ENCODE data around the gene PPT2.

Gene PPT2, protein sequence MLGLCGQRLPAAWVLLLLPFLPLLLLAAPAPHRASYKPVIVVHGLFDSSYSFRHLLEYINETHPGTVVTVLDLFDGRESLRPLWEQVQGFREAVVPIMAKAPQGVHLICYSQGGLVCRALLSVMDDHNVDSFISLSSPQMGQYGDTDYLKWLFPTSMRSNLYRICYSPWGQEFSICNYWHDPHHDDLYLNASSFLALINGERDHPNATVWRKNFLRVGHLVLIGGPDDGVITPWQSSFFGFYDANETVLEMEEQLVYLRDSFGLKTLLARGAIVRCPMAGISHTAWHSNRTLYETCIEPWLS

DNA sequence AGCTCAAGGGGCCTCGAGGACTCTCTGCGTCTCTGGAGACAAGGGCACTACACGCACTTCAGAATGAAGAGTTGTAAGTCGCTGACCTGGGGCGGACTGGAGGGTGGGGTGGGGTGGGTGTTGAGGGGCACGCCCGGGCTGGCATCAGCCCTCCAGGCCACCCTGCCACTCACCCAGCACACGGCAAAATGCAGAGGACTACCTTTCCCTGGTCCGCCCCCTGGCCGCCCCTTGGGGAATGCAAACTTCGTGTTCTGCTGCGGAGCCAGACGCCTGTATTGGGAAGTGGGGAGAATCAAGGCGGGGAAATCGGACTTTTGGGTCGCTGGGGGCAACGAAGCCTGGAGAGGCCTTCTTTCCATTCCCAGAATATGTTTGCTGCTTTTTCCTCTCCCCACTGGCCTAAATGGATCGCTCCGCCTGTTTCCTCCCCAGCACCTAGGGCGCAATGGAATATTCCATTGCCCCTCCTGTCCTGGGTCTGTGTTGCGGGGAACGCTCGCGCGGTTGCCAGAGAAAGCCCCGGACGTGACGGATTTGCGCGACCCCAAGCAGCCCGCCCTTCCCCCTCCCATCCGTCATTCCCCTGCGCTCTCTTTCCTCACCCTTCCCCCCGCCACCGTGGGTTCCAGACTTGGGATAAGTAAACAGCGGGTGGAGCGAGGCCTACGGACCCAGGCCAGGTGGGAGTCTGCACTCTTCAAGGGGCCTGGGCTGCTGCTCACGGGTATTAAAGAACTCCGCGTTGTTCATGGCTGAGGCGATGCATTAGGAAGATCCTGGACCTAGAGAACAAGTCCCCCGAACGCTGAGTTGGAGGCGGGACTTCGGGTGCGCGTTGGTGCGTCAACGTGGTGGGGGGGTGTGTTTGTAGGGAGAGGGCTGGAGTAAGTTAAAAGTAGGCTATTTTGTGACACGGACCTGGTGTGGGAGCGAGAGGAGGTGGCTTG, at the start of gene PPT2:
Gene PPT2 (plus strand): TSS at position 578 of the 950 bp plus-strand sequence. CDS start 454 bp downstream, outside the sequence.
- peak; percentile 90 for DNase-seq (ENCODE audit: low read depth, low spot score)

DNA sequence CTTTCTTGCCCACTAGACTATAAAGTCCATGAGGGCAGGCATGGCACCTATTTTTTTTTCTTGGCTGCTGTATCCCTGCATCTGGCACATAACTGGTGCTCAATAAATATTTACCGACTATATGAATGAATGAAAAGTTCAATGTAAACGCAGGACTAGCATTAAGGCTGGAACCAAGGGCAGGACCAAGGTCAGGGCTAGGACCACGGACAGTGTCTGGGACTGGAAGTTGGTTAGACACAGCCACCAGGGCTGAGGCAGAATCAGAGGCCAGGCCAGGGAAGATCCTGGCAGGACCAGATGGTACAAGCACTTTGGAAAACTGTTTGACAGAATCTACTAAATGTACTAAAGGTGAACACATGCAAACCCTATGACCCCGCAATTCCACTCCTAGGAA, 48.5 kb upstream of the PPT2 start:
- DNase-seq (ENCODE audit: low read depth, low spot score): no peak

DNA sequence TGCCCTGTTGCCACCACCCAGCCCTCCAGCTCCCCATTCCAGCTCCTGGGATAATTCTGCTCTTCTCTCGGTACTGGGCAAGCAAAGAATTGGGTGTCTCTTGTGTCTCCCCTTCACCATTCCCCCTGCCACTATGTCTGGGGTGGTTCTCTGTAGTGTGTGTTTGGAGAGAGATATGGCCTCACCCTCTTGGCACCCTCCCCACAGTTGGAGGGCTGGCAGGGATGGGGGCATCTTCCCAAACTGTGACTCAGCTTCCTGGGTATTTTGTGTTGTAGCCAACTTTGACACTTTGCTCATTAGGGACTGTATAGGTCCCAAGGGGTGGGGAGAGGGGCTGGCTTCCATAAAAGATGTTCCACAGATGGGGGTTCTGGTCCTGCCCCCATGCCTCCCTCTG, 46.5 kb upstream of the PPT2 start:
- no peak for DNase-seq (ENCODE audit: low read depth, low spot score)

DNA sequence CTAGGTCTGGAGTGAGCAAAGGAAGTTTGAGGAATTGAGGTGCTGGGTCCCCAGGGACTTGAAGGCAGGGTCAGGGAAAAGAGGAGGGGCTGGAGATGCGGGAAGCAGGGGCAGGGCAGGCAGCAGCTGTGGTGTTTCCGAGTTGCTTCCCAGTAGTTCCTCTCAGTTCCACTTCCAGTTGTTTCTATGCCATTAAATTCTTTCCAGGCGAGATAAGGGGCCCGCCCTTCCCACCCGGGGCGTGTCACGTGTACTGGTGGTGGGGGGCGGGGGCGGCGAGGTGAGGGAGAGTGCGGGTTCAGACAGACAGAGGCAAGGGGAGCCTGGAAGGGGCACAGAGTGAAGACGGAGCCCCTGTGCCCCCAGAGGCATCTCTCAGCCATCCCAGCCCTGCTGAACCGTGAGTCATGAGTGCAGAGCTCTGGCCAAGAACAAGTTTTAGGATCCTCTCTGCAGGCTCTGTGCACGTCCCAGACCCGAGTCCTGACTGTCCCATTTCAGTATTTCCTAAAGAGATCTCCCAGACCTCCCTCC, 45.8 kb upstream of the PPT2 start:
- DNase-seq (ENCODE audit: low read depth, low spot score): no peak

DNA sequence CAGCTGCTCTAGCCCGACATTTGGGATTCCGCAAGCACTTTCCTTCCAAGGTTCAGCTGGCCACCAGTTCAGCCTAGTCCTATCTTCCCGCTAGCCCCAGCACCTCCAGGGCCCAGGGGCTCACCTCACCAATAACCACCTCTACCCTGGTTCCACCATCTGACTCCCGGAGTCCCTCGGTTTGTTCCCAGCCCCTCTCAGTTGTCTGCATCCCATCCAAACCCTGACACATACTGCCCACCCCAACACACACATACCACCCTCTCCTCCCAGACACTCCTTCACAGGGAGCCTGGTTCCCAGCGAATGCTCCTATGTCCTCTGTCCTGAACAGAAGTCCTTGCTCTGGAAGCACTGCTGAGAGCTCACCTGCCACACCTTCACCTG, 45.2 kb upstream of the PPT2 start:
- DNase-seq (ENCODE audit: low read depth, low spot score): no peak

DNA sequence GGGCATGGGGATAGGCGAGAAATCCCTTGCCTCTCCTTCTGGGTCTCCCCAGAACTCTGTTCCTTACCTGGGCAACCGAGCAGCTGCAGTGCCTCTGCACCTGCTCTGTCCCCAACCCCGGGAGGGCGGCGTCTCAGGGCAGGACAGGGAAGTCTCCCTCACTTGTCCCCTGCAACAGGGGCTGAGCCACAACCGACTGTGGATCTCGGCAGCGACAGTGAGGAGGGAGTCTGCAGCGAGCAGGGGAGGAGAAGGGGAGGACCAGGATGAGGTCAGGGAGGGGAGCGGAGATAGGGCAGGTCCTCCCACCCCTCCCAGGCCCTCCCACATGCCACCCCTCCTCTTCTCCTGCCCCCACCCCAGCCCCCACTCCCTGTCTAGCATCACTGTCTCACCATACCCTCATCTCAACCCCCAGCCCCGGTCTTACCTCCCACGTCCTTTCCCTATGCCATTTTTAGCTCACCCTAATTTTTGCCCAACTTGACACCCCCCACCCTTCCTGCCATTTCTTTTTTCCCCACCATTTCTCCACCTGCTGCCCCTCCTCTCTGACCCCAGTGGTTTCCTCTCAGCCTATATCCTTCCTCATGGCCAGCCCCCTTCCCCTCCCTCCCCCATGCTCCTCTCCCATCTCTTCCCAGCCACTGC, 44.7 kb upstream of the PPT2 start, which contains the start of gene TNXB:
Gene TNXB (minus strand): TSS at position 225 of the 651 bp plus-strand sequence. CDS start 11,140 bp downstream, outside the sequence.
- no peak for DNase-seq (ENCODE audit: low read depth, low spot score)

DNA sequence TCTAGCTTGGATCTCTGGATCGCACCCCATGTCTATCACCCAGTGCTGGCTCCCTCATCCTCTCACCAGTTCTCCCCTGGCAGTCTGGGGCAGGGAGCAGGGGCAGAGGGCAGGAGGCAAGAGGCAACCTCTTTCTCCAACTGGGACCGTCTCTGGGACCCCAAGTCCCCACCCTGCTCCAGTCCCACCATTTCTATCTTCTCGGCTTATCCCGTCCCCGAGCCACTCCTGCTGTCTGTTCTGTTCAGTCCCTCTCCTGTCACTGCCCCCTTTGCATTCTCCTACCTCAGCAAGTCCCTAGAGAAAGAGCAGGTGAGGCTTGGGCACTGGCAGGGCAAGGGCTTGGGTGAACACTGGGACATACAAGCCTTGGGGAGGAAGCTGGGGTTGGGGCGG, 44.2 kb upstream of the PPT2 start:
- DNase-seq (ENCODE audit: low read depth, low spot score): no peak

DNA sequence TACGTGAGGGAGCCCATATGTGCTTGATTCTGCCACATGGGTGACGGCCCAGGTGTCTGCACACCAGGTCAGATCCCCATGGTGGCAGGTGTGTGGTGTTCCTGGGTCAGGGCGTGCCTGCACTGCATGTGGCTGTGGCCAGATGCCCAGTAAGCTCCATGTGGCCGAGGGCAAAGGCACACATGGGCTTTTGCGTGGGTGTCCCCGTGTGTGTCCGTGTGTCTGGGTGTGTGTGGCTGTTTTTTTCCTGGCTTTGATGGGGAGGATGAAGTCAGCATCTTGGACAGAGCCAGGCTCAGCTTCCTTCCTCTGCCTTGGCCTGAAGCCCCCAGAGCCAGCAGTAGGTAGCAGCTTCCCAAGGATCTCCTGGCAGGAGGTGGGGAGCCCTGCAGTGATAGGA, 43.3 kb upstream of the PPT2 start:
- DNase-seq (ENCODE audit: low read depth, low spot score): no peak

DNA sequence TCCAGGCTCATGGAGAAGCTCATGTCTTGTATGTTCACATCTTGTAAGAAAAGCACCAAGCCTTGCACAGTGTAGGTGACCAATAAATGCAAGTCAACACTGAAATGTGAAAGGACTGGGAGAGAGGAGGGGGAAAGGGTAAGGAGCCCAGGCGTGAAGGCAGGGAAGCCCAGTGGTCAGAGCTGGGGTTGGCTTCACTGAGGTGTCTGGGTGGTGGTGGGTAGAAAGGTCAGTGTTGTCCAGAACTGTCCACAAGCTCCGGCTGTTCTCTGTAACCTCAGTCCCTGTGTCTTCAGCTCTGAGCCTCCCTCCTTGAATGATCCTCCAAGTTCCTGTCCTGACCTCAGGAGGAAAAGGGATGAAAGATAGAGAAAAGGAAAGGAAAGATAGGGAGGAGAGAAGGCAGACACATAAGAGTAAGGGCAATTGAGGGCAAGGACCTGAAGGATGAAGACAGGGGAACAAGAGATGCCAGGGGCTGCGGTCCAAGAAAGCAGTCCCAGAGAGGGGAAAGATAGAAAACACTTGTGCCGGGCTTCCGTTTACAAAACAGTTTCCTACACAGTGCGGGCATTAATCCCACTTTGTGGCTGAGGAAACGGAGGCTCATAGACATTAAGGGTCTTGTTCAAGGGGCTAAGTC, 42.4 kb upstream of the PPT2 start:
- no peak for DNase-seq (ENCODE audit: low read depth, low spot score)

DNA sequence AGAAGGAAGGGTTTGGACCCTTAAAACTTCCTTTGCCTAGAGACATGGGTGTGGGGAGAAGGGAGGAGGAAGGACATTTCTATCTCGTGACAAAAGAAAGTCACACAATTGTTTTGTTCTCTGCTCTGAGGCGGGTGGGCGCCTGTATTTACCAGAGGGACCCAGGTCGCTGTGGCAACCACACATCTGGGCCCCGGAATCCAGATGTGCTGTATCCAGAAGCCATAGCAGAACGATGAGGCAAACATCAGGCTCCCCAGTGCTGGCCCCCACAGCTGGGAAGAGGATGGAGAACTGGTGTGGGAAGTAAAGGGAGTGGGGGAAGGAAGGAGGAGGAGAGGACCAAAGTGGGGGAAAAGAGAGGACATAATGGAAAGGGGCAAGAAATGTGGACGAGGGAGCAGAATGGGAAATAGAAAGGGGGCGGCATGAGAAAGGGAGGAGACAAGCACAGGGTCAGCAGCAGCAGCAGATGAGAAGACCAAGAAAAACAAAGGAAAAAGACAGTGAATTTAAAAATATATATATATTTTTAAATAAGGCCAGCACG, 41.4 kb upstream of the PPT2 start:
- DNase-seq (ENCODE audit: low read depth, low spot score): no peak

DNA sequence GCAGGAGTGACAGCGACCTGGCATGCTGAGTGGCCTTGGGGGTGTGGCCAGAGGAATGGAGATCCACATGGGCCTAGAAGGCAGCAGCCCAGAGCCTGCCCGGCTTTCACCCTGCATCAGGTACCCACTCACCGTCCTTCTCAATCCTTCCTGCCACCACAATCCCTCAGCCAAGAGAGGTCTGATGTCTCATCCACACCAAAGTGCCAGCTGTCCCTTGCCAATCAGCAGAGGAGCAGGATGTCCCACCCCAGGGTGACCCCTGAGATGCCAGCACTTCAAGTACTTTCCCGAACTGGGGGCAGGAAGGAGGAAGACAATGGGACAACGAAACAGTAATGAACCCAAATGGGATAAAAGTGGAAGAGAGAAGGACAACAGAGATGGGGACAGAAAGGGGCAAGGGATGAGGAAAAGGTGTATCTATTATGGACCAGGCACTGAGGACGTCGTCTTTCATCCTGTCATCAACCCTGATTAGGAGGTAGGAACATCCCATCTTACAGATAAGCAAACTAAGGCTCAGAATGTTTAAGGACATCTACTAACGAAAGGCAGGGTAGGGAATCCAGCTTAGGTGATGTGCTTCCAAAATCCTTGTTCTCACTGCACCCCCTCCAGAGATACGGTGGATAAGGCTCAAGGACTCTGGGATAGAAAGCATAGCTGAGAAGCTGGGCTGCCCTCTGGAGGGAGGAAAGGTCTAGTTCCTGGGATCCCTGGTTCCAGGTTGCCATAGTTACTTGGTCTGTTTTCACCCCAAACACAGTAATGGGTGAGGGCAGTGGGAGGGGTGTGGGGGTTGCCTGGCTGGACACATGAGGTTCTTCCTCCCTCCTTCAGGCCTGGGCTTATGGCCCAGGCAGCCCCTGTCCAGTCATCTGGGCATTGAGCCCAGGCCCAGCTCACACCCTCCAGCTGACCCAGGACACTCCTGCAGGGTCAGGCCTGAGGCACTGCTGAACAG, 40.3 kb upstream of the PPT2 start:
- peak; percentile 60 for DNase-seq (ENCODE audit: low read depth, low spot score)

DNA sequence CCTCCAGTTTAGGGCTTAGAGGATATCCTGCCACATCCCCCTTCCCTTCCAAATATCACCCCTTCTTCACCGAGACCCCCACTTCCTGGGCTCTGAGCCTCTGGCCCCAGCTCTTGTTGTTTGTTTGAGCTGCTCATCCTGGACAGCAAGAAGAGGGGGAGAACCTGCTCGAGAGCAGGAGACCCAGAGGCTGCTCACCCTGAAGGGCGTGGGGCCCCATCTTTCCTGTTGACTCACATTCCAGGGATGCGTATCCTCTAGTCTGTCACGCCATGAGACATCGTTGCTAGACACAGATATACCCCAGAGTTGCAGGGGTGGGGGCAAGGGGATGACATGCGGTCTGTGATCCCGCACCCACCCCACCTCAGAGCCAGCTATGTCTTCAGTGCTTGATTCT, 39.1 kb upstream of the PPT2 start:
- no peak for DNase-seq (ENCODE audit: low read depth, low spot score)

DNA sequence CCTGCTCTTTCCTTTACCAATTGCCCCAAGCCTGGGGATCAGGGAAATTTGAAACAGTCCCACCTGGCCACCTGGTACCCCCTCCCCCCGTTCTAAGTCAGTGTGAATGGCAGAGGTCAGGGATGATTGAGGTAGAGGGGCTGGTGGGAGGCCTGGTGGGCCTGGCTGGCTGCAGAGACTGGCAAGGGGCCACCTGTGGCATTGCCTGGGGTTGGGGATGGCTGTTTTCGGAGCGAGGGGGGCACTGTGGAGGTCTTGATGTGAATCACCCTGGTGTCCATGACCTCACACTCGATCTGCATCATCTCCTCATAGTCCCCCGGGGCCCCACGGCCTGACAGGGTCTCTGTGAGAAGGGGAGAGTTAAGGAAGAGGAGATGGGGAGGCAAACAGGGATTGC, 38.3 kb upstream of the PPT2 start:
- no peak for DNase-seq (ENCODE audit: low read depth, low spot score)

DNA sequence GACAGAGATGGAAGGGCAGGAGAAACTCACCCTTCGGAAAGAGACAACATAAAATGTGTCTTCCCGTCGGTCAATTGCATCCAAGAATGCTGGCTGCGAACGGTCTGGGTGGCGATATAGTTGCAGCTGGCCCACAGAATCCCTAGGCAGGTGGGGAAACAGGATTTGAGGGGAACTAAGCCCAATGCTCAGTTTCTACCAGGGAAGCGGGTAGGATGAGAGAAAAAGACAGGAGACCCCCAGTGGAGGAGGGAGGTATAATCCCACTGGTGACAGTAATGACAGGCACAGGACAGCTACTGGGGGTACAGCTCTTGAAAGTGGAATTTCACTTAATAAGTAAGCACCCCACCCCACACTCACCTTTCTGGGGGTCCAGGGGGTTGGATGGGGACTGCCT, 37.3 kb upstream of the PPT2 start:
- no peak for DNase-seq (ENCODE audit: low read depth, low spot score)

DNA sequence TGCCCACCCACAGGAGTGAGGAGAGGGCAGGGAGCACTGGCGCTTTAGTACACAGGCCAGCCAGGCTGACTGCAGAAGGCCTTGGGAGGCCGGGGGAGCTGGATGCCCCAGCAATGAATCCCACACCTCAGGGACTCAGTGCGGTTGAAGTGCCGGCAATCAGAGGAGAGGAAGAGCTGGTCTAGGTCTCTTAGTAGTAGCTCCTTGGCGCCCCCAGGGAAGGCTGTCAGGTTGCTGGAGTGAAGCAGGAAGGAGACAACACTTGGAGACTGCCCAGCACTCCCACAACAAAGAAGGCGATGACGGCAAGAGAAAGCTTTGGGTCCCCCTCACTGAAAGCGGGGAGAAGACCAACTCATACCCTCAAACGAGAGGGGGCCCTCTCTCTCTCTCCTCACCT, 36.5 kb upstream of the PPT2 start:
- DNase-seq (ENCODE audit: low read depth, low spot score): no peak

DNA sequence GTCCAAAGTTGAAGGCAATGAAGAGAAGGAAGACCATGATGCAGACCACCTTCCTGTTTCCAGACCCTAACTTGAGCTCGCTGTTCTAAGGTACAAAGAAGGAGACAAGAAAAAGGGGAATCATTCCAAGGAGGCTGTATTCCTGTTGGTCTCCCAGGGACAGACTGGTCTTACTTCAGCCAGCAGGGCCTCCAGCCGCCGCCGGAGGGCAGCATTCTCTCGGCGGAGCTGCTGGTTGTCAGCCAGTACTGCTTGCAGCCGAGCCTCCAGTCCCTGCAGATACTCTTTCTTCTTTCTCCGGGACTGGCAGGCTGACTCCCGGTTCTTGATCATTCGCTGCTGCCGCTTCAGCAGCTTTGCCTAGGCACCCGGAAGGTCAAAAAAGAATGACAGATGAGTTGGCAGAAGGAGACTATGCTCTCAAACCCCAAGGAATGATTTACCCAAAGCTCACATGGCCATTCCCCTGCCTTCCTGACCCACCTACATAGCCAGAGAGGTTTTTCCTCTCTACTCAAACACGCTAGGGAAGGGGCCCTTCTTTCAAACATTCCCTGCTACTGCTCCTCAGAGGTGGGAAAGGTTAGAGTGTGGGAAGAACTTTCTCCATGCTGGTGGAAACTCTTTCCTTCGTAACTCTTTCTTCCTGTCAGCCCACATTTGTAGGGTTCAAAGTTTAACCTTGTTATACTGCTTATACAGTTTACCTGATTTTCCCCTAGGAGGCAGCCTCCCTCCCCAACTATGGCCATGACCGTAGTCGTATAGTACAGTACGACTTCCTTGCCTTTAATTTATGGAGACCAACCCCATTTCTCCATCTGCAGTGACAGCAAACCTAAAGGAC, 34.9 kb upstream of the PPT2 start:
- peak; percentile 42 for DNase-seq (ENCODE audit: low read depth, low spot score)

DNA sequence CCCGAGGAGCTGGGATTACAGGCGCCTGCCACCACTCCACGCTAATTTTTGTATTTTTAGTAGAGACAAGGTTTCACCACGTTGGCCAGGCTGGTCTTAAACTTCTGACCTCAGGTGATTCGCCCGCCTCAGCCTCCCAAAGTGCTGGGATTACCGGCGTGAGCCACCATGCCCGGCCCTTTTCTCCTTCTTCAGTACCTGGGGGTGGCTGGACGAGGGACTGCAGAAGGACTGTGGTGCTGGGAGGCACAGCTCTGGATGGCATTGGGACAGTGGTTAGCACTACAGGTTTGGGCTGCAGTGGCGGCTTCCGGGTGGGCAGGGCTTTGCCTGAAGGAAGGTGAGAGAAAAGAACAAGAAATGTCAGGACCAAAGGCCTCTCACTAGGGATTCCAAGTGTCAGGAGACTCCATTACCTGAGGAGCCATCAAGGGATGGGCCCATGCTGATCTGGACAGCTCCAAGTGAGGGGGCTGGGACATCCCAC, 33.3 kb upstream of the PPT2 start:
- no peak for DNase-seq (ENCODE audit: low read depth, low spot score)

DNA sequence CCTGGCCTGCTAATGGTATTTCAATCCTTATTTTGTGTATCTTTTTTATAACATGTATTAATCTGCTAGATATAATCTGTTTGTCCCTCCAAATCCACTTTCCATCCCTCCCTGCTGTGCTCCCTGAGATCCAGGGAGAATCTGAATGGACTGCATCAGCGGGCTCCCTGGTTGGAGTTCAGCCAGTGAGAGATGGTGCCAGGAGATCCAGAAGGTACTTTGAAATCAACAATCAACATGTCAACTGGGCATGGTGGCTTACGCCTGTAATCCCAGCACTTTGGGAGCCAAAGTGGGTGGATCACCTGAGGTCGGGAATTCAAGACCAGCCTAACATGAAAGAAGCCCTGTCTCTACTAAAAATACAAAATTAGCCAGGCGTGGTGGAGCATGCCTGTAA, 30.3 kb upstream of the PPT2 start:
- no peak for DNase-seq (ENCODE audit: low read depth, low spot score)

DNA sequence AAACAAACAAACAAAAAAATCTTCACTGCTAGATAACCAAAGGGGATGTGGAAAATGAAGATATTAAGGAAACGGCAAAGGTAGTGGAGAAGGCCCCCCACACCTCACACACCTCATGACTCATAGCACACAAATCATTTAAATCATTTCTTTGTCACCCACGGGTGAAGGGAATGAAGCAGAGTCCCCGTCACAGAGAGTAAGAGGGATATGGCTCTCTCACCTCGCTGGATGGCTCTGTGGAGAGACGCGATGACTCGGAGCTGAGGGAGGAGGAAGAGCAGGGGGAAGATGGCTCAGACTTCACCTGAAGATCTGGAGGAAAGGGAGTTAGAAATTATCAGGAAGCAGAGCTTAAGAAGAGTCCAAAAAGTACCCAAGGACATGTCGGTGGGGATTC, 27.1 kb upstream of the PPT2 start:
- no peak for DNase-seq (ENCODE audit: low read depth, low spot score)

Measured in brain pericyte (primary cell).